HG03460 (cell line): Measurements from ENCODE around the gene ANXA11.

Experiments
- ATAC-seq: cut with Tn5 transposase; IDR thresholded peaks from one replicate; pipeline ENCODE4 v1.9.1; 2021; ENCODE audit not compliant: unreplicated experiment

ANXA11 gene

GRCh38 chr10:80118669-80119068, 86.7 kb downstream of the ANXA11 start:
- no peak for ATAC-seq

- no peak for ATAC-seq
Observed at GRCh38 chr10:80110986-80111385, 94.4 kb downstream of the ANXA11 start.

GRCh38 chr10:80108576-80109239, 96.6 kb downstream of the ANXA11 start:
- ATAC-seq = no peak

GRCh38 chr10:80104066-80104926, 101.0 kb downstream of the ANXA11 start:
- no peak for ATAC-seq
